Right lobe of liver (tissue), 6 donors: Measurements from ENCODE around the gene PCSK6. TPM values are rescaled to one million over a fixed set of nuclear protein-coding genes. Genes with fewer than 3 reads are reported as not detected.

Experiments
- ATAC-seq, 4 donors: fragments of 200-7000 bp; cut with Tn5 transposase; one replicate each; pipeline ENCODE4 v1.9.1; 2020; ENCODE audit warnings: mild to moderate bottlenecking in 4 of 4, moderate library complexity in 4 of 4
- DNase-seq, 3 donors: peaks; one replicate each; pipeline ENCODE4 v3.0.0-alpha.2; 2020
- H3K27ac ChIP-seq, 3 donors: fragments of 200-600 bp; one replicate each; pipeline ENCODE4 v1.8.0; 2022
- H3K27me3 ChIP-seq, 2 donors: fragments of 200-600 bp; one replicate each; pipeline ENCODE4 v1.8.0; 2022
- H3K36me3 ChIP-seq, 4 donors: fragments of 200-600 bp; sonication (generic) in 1 of 4; one replicate each; pipeline versions ENCODE4 v1.5.1 to v1.8.0; 2017 to 2022; ENCODE audit warnings: control low read depth in 1 of 4
- H3K4me1 ChIP-seq, 4 donors: fragments of 200-600 bp; sonication (generic) in 1 of 4; one replicate each; pipeline versions ENCODE4 v1.5.1 to v1.8.0; 2017 to 2022; ENCODE audit warnings: control low read depth in 1 of 4
- H3K4me3 ChIP-seq, 3 donors: fragments of 200-600 bp; one replicate each; pipeline ENCODE4 v1.8.0; 2022
- H3K9me3 ChIP-seq, 4 donors: fragments of 200-600 bp; sonication (generic) in 1 of 4; one replicate each; pipeline versions ENCODE4 v1.5.1 to v1.8.0; 2017 to 2022; ENCODE audit warnings: control low read depth in 1 of 4
- POLR2A ChIP-seq: fragments of 450-650 bp; IDR thresholded peaks from one replicate; pipeline ENCODE4 v1.6.1; 2017; ENCODE audit warnings: antibody characterized with exemption, mild to moderate bottlenecking
- WGBS: methylation state at CpG from one replicate; pipeline ENCODE4 v1.1.6; 2018; ENCODE audit warnings: low coverage, low lambda C conversion rate; ENCODE audit not compliant: insufficient coverage; ENCODE audit errors: missing lambda C conversion rate; 5-methylcytosine and 5-hydroxymethylcytosine counted together
- intact Hi-C, 2 donors: fragments of 100-400 bp; cut with DNase I; formaldehyde crosslinking; loops; one replicate each; pipeline versions ENCODE4 v1.11.2 to v1.14.1; 2022
- total RNA-seq, 6 experiments: library from RNA; depleted of rRNA in 2 of 6; stranded (reverse); fragments of >200 nt in 2 of 6; fragmentation: NEBNext Ultra II Directional in 3 of 6; extraction: Animal tissue kit (Norgen Biotek cat#: 25700) in 3 of 6; gene quantifications; one replicate each; pipeline versions ENCODE4 v1.1.0 to v1.2.4, GENCODE V29; 2016 to 2023
- TF ChIP-seq, protein P1 (sequence below), 4 donors: fragments of 200-600 bp in 3 of 4; fragments of 450-650 bp in 1 of 4; IDR thresholded peaks; one replicate each; pipeline versions ENCODE4 v1.5.1 to v1.8.0; 2016 to 2022; ENCODE audit warnings: antibody characterized with exemption in 4 of 4, mild to moderate bottlenecking in 2 of 4
- donor health status: DM: no; HTN: yes; CAD: no.
- donor health status: DM: no; HTN: no; CAD: no.
- donor health status: DM: no; HTN: no; CAD: no.
- donor health status: DM: no; HTN: yes; CAD: no.
- donor health status: DM: no; HTN: yes; CAD: no.

Gene PCSK6
- total RNA-seq, 6 experiments from 2014 or later, result 165 to 218 (median 207) TPM

DNA sequence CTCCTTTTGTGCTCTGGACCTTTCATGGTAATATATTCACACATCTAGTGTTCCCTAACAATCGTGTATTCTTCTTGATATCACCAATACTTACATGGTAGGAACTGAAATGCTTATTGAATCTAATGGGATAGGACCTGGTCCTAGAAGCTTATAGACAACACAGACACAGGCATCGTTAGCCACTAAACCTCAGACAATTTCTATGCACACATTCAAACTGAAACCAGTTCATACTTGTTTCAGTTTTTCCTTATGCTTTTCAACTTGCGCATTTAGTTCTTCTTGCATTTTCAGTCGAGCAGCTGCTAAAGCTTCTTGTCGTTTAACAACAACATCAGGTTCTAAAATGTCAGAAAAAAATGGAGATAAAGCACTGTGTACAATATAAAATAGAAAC, 214.5 kb downstream of the PCSK6 start:
- ATAC-seq (no peak), DNase-seq (no peak)
- H3K27ac ChIP-seq, result no peak overlapping the region
- H3K27me3 ChIP-seq, result no peaks in the 10 kb centered on the region
- peaks cover 25 to 50% (median 37%) of the 10 kb centered on the region in 4 donors for H3K36me3 ChIP-seq
- no peak overlapping the region for H3K4me3 ChIP-seq
- peaks cover 0 to 22% (median 10%) of the 10 kb centered on the region in 4 donors for H3K4me1 ChIP-seq
- WGBS, result 66% methylated on average over 5 of the region's 5 CpGs
- TF ChIP-seq POLR2A, result no peak
- TF ChIP-seq, protein P1, sequence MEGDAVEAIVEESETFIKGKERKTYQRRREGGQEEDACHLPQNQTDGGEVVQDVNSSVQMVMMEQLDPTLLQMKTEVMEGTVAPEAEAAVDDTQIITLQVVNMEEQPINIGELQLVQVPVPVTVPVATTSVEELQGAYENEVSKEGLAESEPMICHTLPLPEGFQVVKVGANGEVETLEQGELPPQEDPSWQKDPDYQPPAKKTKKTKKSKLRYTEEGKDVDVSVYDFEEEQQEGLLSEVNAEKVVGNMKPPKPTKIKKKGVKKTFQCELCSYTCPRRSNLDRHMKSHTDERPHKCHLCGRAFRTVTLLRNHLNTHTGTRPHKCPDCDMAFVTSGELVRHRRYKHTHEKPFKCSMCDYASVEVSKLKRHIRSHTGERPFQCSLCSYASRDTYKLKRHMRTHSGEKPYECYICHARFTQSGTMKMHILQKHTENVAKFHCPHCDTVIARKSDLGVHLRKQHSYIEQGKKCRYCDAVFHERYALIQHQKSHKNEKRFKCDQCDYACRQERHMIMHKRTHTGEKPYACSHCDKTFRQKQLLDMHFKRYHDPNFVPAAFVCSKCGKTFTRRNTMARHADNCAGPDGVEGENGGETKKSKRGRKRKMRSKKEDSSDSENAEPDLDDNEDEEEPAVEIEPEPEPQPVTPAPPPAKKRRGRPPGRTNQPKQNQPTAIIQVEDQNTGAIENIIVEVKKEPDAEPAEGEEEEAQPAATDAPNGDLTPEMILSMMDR (IDR thresholded peaks at IDR 0.05), result no peak
- H3K9me3 ChIP-seq, result no peaks in the 10 kb centered on the region
- intact Hi-C loops, result no loop called here

DNA sequence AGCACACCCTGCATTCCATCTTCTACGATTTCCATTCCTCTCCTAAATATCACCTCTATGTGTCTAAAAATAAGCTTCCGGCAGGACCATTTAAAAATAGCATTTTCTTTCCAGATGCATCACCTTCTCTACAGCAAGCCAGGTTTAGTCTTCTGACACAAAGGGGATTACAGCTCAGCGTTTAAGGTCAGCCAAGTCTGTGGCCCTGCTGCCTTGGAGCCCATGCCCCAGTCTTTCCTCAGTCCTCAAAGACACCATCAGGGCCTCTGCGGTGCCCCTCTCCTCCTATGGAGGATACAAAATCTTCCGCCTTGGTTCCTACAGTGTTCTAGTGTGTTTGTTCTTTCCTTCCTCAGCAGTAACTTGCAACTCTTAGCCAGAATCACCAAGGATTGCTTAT, 216.0 kb downstream of the PCSK6 start:
- intact Hi-C loops, result no loop called here
- no peak for ATAC-seq
- TF ChIP-seq, protein P1 (IDR thresholded peaks at IDR 0.05), result no peak
- TF ChIP-seq POLR2A, result no peak

DNA sequence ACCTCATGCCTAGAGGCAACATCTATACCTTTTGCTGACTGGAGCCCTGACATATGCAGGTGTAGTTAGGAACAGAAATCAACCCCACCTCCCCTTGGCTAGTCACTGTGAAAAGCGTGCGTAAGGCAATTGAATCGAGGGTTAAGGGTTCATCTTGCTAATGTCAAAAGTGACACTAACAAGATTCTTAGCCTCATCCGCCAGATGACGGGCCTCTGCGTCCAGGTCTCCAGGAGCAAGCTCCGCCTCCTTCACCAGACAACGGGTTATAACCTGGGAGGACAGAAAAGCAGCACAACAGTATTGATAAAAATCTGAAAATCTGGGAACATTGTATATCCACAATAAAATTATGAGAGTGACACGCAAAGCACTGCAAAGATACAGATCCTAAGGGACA, 216.9 kb downstream of the PCSK6 start:
- H3K4me3 ChIP-seq, result no peak overlapping the region
- peaks cover 25 to 50% (median 37%) of the 10 kb centered on the region in 4 donors for H3K36me3 ChIP-seq
- intact Hi-C loops, result no loop called here
- H3K4me1 ChIP-seq, result peaks cover 0 to 10% (median 4%) of the 10 kb centered on the region in 4 donors
- H3K27ac ChIP-seq, result no peak overlapping the region
- 92% methylated on average over 4 of the region's 9 CpGs for WGBS
- no peak for DNase-seq
- no peak for TF ChIP-seq POLR2A
- TF ChIP-seq, protein P1 (IDR thresholded peaks at IDR 0.05), result no peak
- no peak for ATAC-seq
- H3K27me3 ChIP-seq, result no peaks in the 10 kb centered on the region
- no peaks in the 10 kb centered on the region for H3K9me3 ChIP-seq

More for the DNA sequence above, 216.0 kb downstream of the PCSK6 start:
- Histone ChIP-seq H3K36me3 (peaks cover 25 to 50% (median 37%) of the 10 kb centered on the region in 4 donors), H3K27me3 (no peaks in the 10 kb centered on the region), H3K4me3 (no peak overlapping the region), H3K9me3 (no peaks in the 10 kb centered on the region), H3K4me1 (peaks cover 0 to 15% (median 7%) of the 10 kb centered on the region in 4 donors), H3K27ac (no peak overlapping the region)
- DNase-seq, result no peak
- 79% methylated on average over 5 of the region's 5 CpGs for WGBS

DNA sequence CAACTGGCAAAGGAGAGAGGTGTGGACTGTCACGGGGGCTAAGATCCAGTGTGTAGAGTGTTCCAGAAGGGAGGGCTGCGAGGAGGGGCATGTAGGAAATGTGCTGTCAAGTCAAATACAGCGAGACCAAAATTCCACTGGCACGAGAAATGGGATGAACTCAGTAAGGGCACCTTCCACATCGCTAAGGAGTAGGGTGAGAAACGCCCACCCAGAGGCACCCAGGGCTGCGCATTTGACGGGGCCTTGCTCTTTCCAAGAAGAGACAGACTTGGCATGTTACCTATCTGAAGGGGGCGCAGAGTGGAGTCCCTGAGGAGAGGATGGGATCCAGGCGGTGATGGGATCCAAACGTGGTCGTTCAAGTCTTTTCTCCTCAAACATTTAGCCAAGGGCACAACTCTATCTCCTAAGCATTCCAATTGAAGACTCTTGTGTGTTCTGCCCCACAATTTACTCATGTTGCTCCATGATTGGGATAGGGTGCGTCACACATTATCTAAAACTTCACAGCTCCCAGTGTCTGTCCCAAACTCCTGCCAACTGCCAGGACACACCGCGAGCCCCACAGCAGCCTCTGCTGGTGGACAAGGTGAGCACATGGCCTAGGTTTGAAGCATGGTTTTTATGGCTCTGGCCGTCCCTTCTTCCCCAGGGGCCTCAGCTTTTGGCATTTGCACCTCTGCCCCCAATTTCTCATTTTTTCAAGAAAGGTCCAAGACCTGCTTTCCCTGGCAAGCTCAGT, 219.9 kb downstream of the PCSK6 start:
- intact Hi-C loops, result loop anchor here in 1 of 2 donors (10.0 kb wide), 1 partner anchor 345 kb away; no protein-coding TSS in a partner anchor
- H3K27ac ChIP-seq, result no peak overlapping the region
- 100% methylated on average over 2 of the region's 16 CpGs for WGBS

More for the DNA sequence above, 219.9 kb downstream of the PCSK6 start:
- TF ChIP-seq, protein P1 (IDR thresholded peaks at IDR 0.05), result peak; percentile 15 to 38 (median 24)
- no peak for TF ChIP-seq POLR2A
- no peaks in the 10 kb centered on the region for H3K4me1 ChIP-seq
- H3K9me3 ChIP-seq, result no peaks in the 10 kb centered on the region
- DNase-seq (no peak), ATAC-seq (peak; percentile 46 to 64 (median 53))
- peaks cover 25 to 45% (median 34%) of the 10 kb centered on the region in 4 donors for H3K36me3 ChIP-seq
- no peak overlapping the region for H3K4me3 ChIP-seq
- H3K27me3 ChIP-seq, result no peaks in the 10 kb centered on the region
